ENCODE measurements around the gene FARS2. TPM values are rescaled to one million over a fixed set of nuclear protein-coding genes. Genes with fewer than 3 reads are reported as not detected.
"Not testable (repeated sequence)": the region's sequence is repeated elsewhere in the genome, so short reads cannot be mapped to it uniquely, and the experiment has no call there.

FARS2 gene
- total and polyA plus RNA-seq, 10 donors: 9.0 to 27.4 (median 19.8) TPM

DNA sequence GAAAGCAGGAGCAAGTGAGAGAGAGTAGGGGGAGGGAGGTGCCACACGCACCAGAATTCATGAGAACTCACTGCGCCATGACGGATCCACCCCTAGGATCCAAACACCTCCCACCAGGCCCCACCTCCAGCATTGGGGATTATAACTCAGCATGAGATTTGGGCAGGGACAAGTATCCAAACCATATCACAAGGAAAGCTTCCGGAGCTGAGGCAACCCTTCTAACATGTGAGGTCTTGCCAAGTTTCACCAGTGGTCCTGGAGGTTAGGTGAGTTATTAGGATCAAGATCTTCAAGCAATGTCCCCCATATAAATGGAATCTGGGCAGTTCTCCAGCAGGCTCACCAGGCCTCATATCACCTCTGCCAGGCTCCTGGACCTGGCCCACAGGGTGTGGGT lies 437.0 kb downstream of the FARS2 start:
- H3K36me3 ChIP-seq: no peaks in the 10 kb centered on the region
- peaks cover 5 to 62% (median 36%) of the 10 kb centered on the region in 6 donors for H3K4me1 ChIP-seq
- intact Hi-C loops (cut with DNase I; ENCODE audit: low total_unique reads): no loop called here
- DNase-seq: no peak
- H3K9me3 ChIP-seq: no peaks in the 10 kb centered on the region
- 90 to 97% (median 96%) methylated on average over 4 of the region's 4 CpGs for WGBS, 5 donors
- no peak overlapping the region for H3K4me3 ChIP-seq
- H3K27ac ChIP-seq: peak overlapping the region in 3 of 8 donors; percentile 68 to 75 (median 71)
- no peak for TF ChIP-seq POLR2AphosphoS5 (IDR thresholded peaks at IDR 0.05)
- TF ChIP-seq, protein P1, sequence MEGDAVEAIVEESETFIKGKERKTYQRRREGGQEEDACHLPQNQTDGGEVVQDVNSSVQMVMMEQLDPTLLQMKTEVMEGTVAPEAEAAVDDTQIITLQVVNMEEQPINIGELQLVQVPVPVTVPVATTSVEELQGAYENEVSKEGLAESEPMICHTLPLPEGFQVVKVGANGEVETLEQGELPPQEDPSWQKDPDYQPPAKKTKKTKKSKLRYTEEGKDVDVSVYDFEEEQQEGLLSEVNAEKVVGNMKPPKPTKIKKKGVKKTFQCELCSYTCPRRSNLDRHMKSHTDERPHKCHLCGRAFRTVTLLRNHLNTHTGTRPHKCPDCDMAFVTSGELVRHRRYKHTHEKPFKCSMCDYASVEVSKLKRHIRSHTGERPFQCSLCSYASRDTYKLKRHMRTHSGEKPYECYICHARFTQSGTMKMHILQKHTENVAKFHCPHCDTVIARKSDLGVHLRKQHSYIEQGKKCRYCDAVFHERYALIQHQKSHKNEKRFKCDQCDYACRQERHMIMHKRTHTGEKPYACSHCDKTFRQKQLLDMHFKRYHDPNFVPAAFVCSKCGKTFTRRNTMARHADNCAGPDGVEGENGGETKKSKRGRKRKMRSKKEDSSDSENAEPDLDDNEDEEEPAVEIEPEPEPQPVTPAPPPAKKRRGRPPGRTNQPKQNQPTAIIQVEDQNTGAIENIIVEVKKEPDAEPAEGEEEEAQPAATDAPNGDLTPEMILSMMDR (IDR thresholded peaks at IDR 0.05 in 8 of 11, conservative IDR thresholded peaks at IDR 0.05 in 3 of 11): no peak
- no peak for TF ChIP-seq POLR2A (IDR thresholded peaks at IDR 0.05)
- no peaks in the 10 kb centered on the region for H3K27me3 ChIP-seq (replicated peaks in 1 of 7)

- Histone ChIP-seq H3K27ac (peak overlapping the region in 6 of 8 donors; percentile 8 to 75 (median 56)), H3K4me1 (peaks cover 5 to 62% (median 36%) of the 10 kb centered on the region in 6 donors)
- H3K9me3 ChIP-seq; intact Hi-C loops (cut with DNase I; ENCODE audit: low total_unique reads); H3K27me3 ChIP-seq (replicated peaks in 1 of 7); H3K36me3 ChIP-seq; DNase-seq; H3K4me3 ChIP-seq: not testable (repeated sequence)
Measured at GRCh38 chr6:5699064-5699463, 437.8 kb downstream of the FARS2 start.

- no peak for DNase-seq
- H3K9me3 ChIP-seq: no peaks in the 10 kb centered on the region
- H3K27me3 ChIP-seq (replicated peaks in 1 of 7): no peaks in the 10 kb centered on the region
- TF ChIP-seq, protein P1 (IDR thresholded peaks at IDR 0.05 in 8 of 11, conservative IDR thresholded peaks at IDR 0.05 in 3 of 11): no peak
- TF ChIP-seq POLR2A (IDR thresholded peaks at IDR 0.05) (no peak), POLR2AphosphoS5 (IDR thresholded peaks at IDR 0.05) (no peak)
- no peaks in the 10 kb centered on the region for H3K36me3 ChIP-seq
- no peak overlapping the region for H3K4me3 ChIP-seq
- intact Hi-C loops (cut with DNase I; ENCODE audit: low total_unique reads): no loop called here
- peaks cover 5 to 46% (median 22%) of the 10 kb centered on the region in 6 donors for H3K4me1 ChIP-seq
- H3K27ac ChIP-seq: no peak overlapping the region
- 71 to 89% (median 80%) methylated on average over 14 of the region's 14 CpGs for WGBS, 5 donors
Measured at GRCh38 chr6:5701174-5701573, 439.9 kb downstream of the FARS2 start.

DNA sequence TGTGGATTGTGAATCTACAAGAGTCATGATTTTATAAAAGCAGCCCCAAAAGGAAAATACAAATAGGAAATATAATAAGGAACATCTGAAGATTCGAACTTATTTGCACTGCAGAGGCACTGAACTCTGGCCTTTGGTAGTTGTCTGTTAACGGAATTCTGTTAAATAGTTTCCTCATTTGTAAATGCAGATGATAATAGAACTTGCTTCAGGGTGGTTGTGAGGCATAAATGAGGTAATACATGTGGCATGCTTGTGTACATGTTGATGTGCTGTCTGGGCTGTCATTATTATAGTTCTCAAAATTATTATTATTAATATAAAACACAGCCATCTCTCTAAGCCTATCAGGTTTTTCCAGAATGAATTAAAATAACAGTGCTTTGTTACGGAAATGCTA lies 443.4 kb downstream of the FARS2 start:
- no peaks in the 10 kb centered on the region for H3K36me3 ChIP-seq
- H3K4me3 ChIP-seq: no peak overlapping the region
- intact Hi-C loops (cut with DNase I; ENCODE audit: low total_unique reads): no loop called here
- H3K27ac ChIP-seq: no peak overlapping the region
- no peaks in the 10 kb centered on the region for H3K9me3 ChIP-seq
- H3K27me3 ChIP-seq (replicated peaks in 1 of 7): no peaks in the 10 kb centered on the region
- no peak for DNase-seq
- TF ChIP-seq, protein P1 (IDR thresholded peaks at IDR 0.05 in 8 of 11, conservative IDR thresholded peaks at IDR 0.05 in 3 of 11): no peak
- no peak for TF ChIP-seq POLR2AphosphoS5 (IDR thresholded peaks at IDR 0.05)
- TF ChIP-seq POLR2A (IDR thresholded peaks at IDR 0.05): no peak
- 81 to 91% (median 89%) methylated on average over 3 of the region's 3 CpGs for WGBS, 5 donors
- H3K4me1 ChIP-seq: peaks cover under 1 to 15% (median 3%) of the 10 kb centered on the region in 6 donors

DNA sequence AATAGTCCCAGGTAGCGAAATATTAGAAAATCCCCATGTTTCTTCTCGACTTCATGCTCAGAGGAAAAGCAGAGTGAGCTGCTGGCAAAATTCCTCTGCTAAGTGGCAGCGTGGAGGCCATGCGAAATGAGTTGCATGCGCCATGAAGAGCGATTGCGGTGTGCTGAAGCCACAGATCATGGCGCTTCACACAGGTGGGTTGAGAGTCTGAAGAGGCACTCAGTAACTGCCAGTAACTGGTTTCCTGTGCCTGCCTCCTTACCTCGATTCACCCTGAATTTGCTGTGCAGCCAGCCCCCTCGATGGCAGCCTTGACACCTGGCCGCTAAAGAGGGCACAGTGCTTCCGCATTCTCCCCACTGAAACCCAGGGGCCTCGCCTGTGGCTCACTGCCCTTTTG lies 443.9 kb downstream of the FARS2 start:
- TF ChIP-seq POLR2AphosphoS5 (IDR thresholded peaks at IDR 0.05) (no peak), POLR2A (IDR thresholded peaks at IDR 0.05) (no peak)
- TF ChIP-seq, protein P1 (IDR thresholded peaks at IDR 0.05 in 8 of 11, conservative IDR thresholded peaks at IDR 0.05 in 3 of 11): no peak
- Histone ChIP-seq H3K36me3 (no peaks in the 10 kb centered on the region), H3K9me3 (no peaks in the 10 kb centered on the region), H3K4me3 (no peak overlapping the region), H3K27ac (no peak overlapping the region), H3K4me1 (peaks cover 0 to 12% (median 2%) of the 10 kb centered on the region in 6 donors), H3K27me3 (replicated peaks in 1 of 7) (no peaks in the 10 kb centered on the region)
- 87 to 95% (median 95%) methylated on average over 13 of the region's 13 CpGs for WGBS, 5 donors
- DNase-seq: no peak
- intact Hi-C loops (cut with DNase I; ENCODE audit: low total_unique reads): no loop called here

Data from spleen (tissue), 11 donors.